Ovary (tissue), 9 donors: ENCODE results near the gene TCF25. TPM values are rescaled to one million over a fixed set of nuclear protein-coding genes. Genes with fewer than 3 reads are reported as not detected.
"Not testable (repeated sequence)": the region's sequence is repeated elsewhere in the genome, so short reads cannot be mapped to it uniquely, and the experiment has no call there.

ENCODE experiments used
- DNase-seq, 5 donors: peaks; one replicate each; pipeline ENCODE4 v3.0.0-alpha.2; 2019 to 2020
- H3K27ac ChIP-seq, 2 donors: fragments of 200-600 bp; one replicate each; pipeline versions ENCODE4 v1.5.1 to v1.8.0; 2019 to 2022
- H3K27me3 ChIP-seq: fragments of 200-600 bp; one replicate; pipeline ENCODE4 v1.8.0; 2022
- H3K36me3 ChIP-seq: fragments of 200-600 bp; sonication (generic); one replicate; pipeline ENCODE4 v1.5.1; 2019
- H3K4me1 ChIP-seq: one replicate; pipeline ENCODE4 v1.8.1; 2013; ENCODE audit warnings: mild to moderate bottlenecking, moderate library complexity; ENCODE audit not compliant: insufficient read depth
- H3K4me3 ChIP-seq: fragments of 200-600 bp; sonication (generic); one replicate; pipeline ENCODE4 v1.5.1; 2017
- H3K9me3 ChIP-seq, 2 donors: fragments of 200-600 bp in 1 of 2; sonication (generic) in 1 of 2; one replicate each; pipeline versions ENCODE4 v1.5.1 to v1.8.1; 2013 to 2019; ENCODE audit warnings: mild to moderate bottlenecking in 1 of 2, moderate library complexity in 1 of 2
- CTCF ChIP-seq, 3 donors: fragments of 450-650 bp in 2 of 3; fragments of 200-600 bp in 1 of 3; IDR thresholded peaks; one replicate each; pipeline versions ENCODE4 v1.5.1 to v1.8.0; 2016 to 2022; ENCODE audit warnings: antibody characterized with exemption in 3 of 3, mild to moderate bottlenecking in 1 of 3
- EP300 ChIP-seq: sonication (generic); formaldehyde crosslinking; IDR thresholded peaks from one replicate; pipeline ENCODE4 v1.6.1; 2017; ENCODE audit warnings: antibody characterized with exemption
- POLR2A ChIP-seq: fragments of 450-650 bp; IDR thresholded peaks from one replicate; pipeline ENCODE4 v1.6.1; 2017; ENCODE audit warnings: antibody characterized with exemption, mild to moderate bottlenecking, moderate library complexity
- WGBS, 3 donors: extraction: QIAGEN DNeasy Blood & Tissue Kit in 1 of 3; methylation state at CpG; one replicate each; pipeline versions ENCODE4 v1.1.5 to v1.1.7; 2013 to 2017; 5-methylcytosine and 5-hydroxymethylcytosine counted together
- intact Hi-C, 4 donors: fragments of 100-400 bp; cut with DNase I; formaldehyde crosslinking; loops; one replicate each; pipeline versions ENCODE4 v1.11.0 to v1.15.1; 2022 to 2023
- polyA plus RNA-seq, 2 donors: library from polyadenylated mRNA; stranded (reverse); fragments of 200-250 nt in 1 of 2; fragments of 350-450 nt in 1 of 2; fragmentation: Illumina TruSeq in 1 of 2; extraction: RNeasy Lipid Tissue Mini Kit (QIAGEN cat#74804) in 1 of 2; gene quantifications; one replicate each; pipeline ENCODE4 v1.2.3, GENCODE V29; 2013 to 2014
- total RNA-seq, 7 donors: library from RNA; depleted of rRNA in 2 of 7; stranded (reverse); fragments of >200 nt in 2 of 7; fragmentation: NEBNext Ultra II Directional in 3 of 7; extraction: Animal tissue kit (Norgen Biotek cat#: 25700) in 3 of 7; gene quantifications; one replicate each; pipeline versions ENCODE4 v1.1.0 to v1.2.4, GENCODE V29; 2016 to 2023
- donor health status: DM: no; HTN: no; CAD: no; lungs with moderate emphysema.
- donor health status: DM: no; HTN: no; CAD: no.
- donor health status: Bipolar disorder and iron deficiency.
- donor health status: DM: yes; HTN: yes; CAD: no.
- donor health status: DM: no; HTN: no; CAD: no.
- donor health status: DM: yes; HTN: yes; CAD: no.

Gene TCF25
- total and polyA plus RNA-seq, 9 donors: 122 to 210 (median 185) TPM

- intact Hi-C loops: no loop called here
- H3K27me3 ChIP-seq: no peaks in the 10 kb centered on the region
- no peak for TF ChIP-seq POLR2A
- TF ChIP-seq CTCF (IDR thresholded peaks at IDR 0.05): no peak
- TF ChIP-seq EP300: no peak
- no peaks in the 10 kb centered on the region for H3K4me1 ChIP-seq
- H3K9me3 ChIP-seq: no peaks in the 10 kb centered on the region
- H3K27ac ChIP-seq: no peak overlapping the region
- DNase-seq: no peak
- WGBS, 3 donors: 86 to 90% (median 90%) methylated on average over 14 of the region's 14 CpGs
- H3K4me3 ChIP-seq: no peak overlapping the region
- no peaks in the 10 kb centered on the region for H3K36me3 ChIP-seq
Measured at GRCh38 chr16:89911375-89911774, 38.0 kb downstream of the TCF25 start.

GRCh38 chr16:89912143-89912542, 38.8 kb downstream of the TCF25 start:
- Histone ChIP-seq H3K27ac (no peak overlapping the region), H3K9me3 (no peaks in the 10 kb centered on the region), H3K27me3 (no peaks in the 10 kb centered on the region), H3K4me1 (no peaks in the 10 kb centered on the region), H3K4me3 (no peak overlapping the region), H3K36me3 (no peaks in the 10 kb centered on the region)
- intact Hi-C loops: no loop called here
- no peak for TF ChIP-seq POLR2A
- TF ChIP-seq CTCF (IDR thresholded peaks at IDR 0.05): no peak
- no peak for TF ChIP-seq EP300
- 69 to 74% (median 71%) methylated on average over 13 of the region's 13 CpGs for WGBS, 3 donors
- no peak for DNase-seq

GRCh38 chr16:89912627-89913026, 39.2 kb downstream of the TCF25 start:
- no peak overlapping the region for H3K4me3 ChIP-seq
- H3K27me3 ChIP-seq: no peaks in the 10 kb centered on the region
- DNase-seq: no peak
- no peaks in the 10 kb centered on the region for H3K9me3 ChIP-seq
- no peak for TF ChIP-seq CTCF (IDR thresholded peaks at IDR 0.05)
- TF ChIP-seq EP300: no peak
- no peak for TF ChIP-seq POLR2A
- intact Hi-C loops: no loop called here
- H3K36me3 ChIP-seq: no peaks in the 10 kb centered on the region
- WGBS, 3 donors: 57 to 67% (median 62%) methylated on average over 8 to 14 of the region's 14 CpGs
- H3K4me1 ChIP-seq: peaks cover 1% of the 10 kb centered on the region
- H3K27ac ChIP-seq: no peak overlapping the region

- Histone ChIP-seq H3K36me3 (no peaks in the 10 kb centered on the region), H3K27me3 (no peaks in the 10 kb centered on the region)
Measured at GRCh38 chr16:89913408-89914387, 40.3 kb downstream of the TCF25 start.

GRCh38 chr16:89914642-89915285, 41.4 kb downstream of the TCF25 start:
- intact Hi-C loops, H3K4me3 ChIP-seq, H3K9me3 ChIP-seq, H3K27me3 ChIP-seq, H3K27ac ChIP-seq, H3K36me3 ChIP-seq, H3K4me1 ChIP-seq, DNase-seq: not testable (repeated sequence)
- 37 to 52% (median 50%) methylated on average over 11 of the region's 11 CpGs for WGBS, 3 donors

More at GRCh38 chr16:89913408-89914387, 40.3 kb downstream of the TCF25 start:
- Histone ChIP-seq H3K27ac (no peak overlapping the region), H3K4me1 (peaks cover 5% of the 10 kb centered on the region), H3K9me3 (no peaks in the 10 kb centered on the region), H3K4me3 (no peak overlapping the region)
- TF ChIP-seq CTCF (IDR thresholded peaks at IDR 0.05): no peak
- no peak for TF ChIP-seq EP300
- TF ChIP-seq POLR2A: no peak
- 68 to 70% (median 70%) methylated on average over 30 of the region's 30 CpGs for WGBS, 3 donors
- intact Hi-C loops: no loop called here
- no peak for DNase-seq
